Activated T-helper 2 cell treated with anti-CD3 and anti-CD28 coated beads, Interferon-gamma antibody, Interleukin-2, Interleukin-4, amounts not matched to agents 10 μg/mL and 5 μg/mL and 100 μg/mL, durations not matched to agents 14 hours and 24 hours and 36 hours (primary cell): ENCODE results near the gene PSMG4. TPM values are rescaled to one million over a fixed set of nuclear protein-coding genes. Genes with fewer than 3 reads are reported as not detected.
"Not testable (repeated sequence)": the region's sequence is repeated elsewhere in the genome, so short reads cannot be mapped to it uniquely, and the experiment has no call there.

Experiments used
- DNase-seq: peaks from one replicate; pipeline ENCODE4 v3.0.0; 2021; ENCODE audit warnings: low spot score
- H3K27ac Mint-ChIP-seq: one replicate; pipeline ENCODE4 v1.8.0; 2021; ENCODE audit warnings: mixed read lengths
- H3K27me3 Mint-ChIP-seq: one replicate; pipeline ENCODE4 v1.8.0; 2021; ENCODE audit warnings: low read depth, mixed read lengths
- H3K36me3 Mint-ChIP-seq: one replicate; pipeline ENCODE4 v1.8.0; 2021; ENCODE audit warnings: low read depth, mixed read lengths
- H3K4me1 Mint-ChIP-seq: one replicate; pipeline ENCODE4 v1.8.0; 2021; ENCODE audit warnings: low read depth, mixed read lengths
- H3K4me3 Mint-ChIP-seq: one replicate; pipeline ENCODE4 v1.8.0; 2021; ENCODE audit warnings: low read depth, mild to moderate bottlenecking, moderate library complexity, mixed read lengths
- H3K9me3 Mint-ChIP-seq: one replicate; pipeline ENCODE4 v1.8.0; 2021; ENCODE audit warnings: mixed read lengths
- intact Hi-C: fragments of 100-400 bp; cut with micrococcal nuclease; formaldehyde crosslinking; loops from one replicate; pipeline ENCODE4 v1.15.1; 2023
- total RNA-seq: library from RNA; stranded (reverse); gene quantifications from 2 replicates; pipeline ENCODE4 v1.2.3, GENCODE V29; 2022

The PSMG4 gene
- total RNA-seq, 1 donor from 2014 or later, result 30.9 TPM

DNA sequence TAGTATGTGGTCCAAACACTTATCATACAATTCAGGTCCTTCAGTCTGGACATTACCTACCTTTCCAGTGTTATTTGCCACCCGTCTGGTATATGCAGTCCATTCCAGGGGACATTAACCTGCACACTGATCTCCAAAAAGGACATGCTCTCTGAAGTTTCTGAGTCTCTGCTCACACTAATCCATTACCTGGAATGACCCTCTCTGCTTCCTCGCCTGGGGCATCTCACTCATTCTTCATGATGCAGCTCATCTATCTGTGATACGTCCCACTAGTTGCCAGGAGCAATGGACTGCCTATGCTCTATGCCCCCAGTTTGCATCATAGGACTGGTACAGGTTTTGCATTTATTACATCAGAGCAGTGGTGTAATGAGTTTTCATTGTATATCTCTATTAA, 25.4 kb upstream of the PSMG4 start:
- intact Hi-C loops, result loop anchor here (10.0 kb wide), 1 partner anchor 1839 kb away; no protein-coding TSS in a partner anchor
- DNase-seq, result no peak
- Mint-ChIP-seq H3K36me3 (peaks cover 3% of the 10 kb centered on the region), H3K9me3 (no peaks in the 10 kb centered on the region), H3K27ac (no peak overlapping the region), H3K27me3 (peaks cover 82% of the 10 kb centered on the region), H3K4me1 (peaks cover 22% of the 10 kb centered on the region), H3K4me3 (no peak overlapping the region)

DNA sequence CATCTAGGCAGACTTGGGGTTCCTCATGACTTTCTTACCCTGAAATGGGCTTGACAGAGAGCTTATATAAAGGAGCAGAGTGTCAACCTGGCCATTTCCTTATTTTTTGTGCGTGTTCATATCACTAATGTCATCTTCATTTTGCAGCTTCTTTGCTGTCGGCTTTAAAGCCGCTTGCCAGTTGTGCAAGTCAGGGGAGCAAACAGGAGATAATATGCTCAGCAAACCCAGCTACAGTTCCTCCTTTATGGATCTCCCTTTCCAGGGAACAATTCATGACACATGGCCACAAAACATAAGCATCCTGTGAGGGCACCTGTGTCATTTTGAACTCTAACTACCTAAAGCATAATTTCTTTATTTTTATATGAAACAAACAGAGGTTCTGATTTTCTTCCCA, 24.8 kb upstream of the PSMG4 start:
- intact Hi-C loops, result loop anchor here (10.0 kb wide), 1 partner anchor 1839 kb away; no protein-coding TSS in a partner anchor
- H3K36me3 Mint-ChIP-seq, result no peaks in the 10 kb centered on the region
- DNase-seq, result no peak
- H3K4me1 Mint-ChIP-seq, result peaks cover 19% of the 10 kb centered on the region
- no peaks in the 10 kb centered on the region for H3K9me3 Mint-ChIP-seq
- H3K27ac Mint-ChIP-seq, result no peak overlapping the region
- no peak overlapping the region for H3K4me3 Mint-ChIP-seq
- peaks cover 81% of the 10 kb centered on the region for H3K27me3 Mint-ChIP-seq

DNA sequence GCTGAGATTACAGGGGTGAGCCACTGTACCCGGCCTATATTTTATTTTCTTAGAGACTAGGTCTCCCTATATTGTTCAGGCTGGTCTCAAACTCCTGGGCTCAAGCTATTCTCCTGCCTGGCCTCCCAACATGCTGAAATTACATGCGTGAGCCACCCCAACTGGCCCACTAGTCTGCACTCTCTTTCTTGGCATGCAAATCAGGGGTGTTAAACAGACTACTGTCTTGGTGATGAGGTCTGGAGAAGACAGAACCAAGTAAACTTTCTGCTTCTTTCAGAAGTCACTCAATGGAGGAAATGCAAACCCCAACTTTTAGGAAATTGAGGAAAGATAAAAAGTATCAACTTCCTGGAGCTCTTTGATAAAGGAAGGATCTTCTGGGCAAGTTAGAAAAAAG, 23.3 kb upstream of the PSMG4 start:
- H3K36me3 Mint-ChIP-seq, result no peaks in the 10 kb centered on the region
- intact Hi-C loops, result loop anchor here (10.0 kb wide), 1 partner anchor 1841 kb away; no protein-coding TSS in a partner anchor
- H3K9me3 Mint-ChIP-seq, result no peaks in the 10 kb centered on the region
- no peak for DNase-seq
- peaks cover 8% of the 10 kb centered on the region for H3K4me1 Mint-ChIP-seq
- H3K4me3 Mint-ChIP-seq, result no peak overlapping the region
- no peak overlapping the region for H3K27ac Mint-ChIP-seq
- peaks cover 71% of the 10 kb centered on the region for H3K27me3 Mint-ChIP-seq

DNA sequence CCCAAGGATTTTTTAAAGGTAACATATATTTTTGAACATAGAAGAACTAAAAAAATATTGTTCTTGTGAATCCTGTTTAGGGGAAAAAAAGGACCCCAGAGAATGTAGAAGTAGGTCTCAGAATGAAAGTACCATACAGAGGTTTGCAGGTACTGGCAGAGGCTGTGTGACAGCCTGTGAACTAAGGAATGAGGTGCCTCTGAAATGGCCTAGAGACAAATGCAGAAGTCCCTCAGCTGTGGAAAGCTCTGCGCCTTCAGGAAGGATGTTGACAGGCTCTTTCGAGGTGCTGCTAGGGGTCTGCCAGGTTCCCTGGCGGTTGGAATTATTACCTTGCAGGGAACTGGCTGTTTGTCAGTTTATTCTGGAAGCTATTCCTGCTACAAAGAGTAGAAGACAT, 22.7 kb upstream of the PSMG4 start:
- DNase-seq, result no peak
- Mint-ChIP-seq H3K36me3 (no peaks in the 10 kb centered on the region), H3K27ac (no peak overlapping the region), H3K4me1 (peaks cover 5% of the 10 kb centered on the region), H3K4me3 (no peak overlapping the region), H3K27me3 (peaks cover 68% of the 10 kb centered on the region), H3K9me3 (no peaks in the 10 kb centered on the region)
- intact Hi-C loops, result loop anchor here (10.0 kb wide), 1 partner anchor 1841 kb away; no protein-coding TSS in a partner anchor

DNA sequence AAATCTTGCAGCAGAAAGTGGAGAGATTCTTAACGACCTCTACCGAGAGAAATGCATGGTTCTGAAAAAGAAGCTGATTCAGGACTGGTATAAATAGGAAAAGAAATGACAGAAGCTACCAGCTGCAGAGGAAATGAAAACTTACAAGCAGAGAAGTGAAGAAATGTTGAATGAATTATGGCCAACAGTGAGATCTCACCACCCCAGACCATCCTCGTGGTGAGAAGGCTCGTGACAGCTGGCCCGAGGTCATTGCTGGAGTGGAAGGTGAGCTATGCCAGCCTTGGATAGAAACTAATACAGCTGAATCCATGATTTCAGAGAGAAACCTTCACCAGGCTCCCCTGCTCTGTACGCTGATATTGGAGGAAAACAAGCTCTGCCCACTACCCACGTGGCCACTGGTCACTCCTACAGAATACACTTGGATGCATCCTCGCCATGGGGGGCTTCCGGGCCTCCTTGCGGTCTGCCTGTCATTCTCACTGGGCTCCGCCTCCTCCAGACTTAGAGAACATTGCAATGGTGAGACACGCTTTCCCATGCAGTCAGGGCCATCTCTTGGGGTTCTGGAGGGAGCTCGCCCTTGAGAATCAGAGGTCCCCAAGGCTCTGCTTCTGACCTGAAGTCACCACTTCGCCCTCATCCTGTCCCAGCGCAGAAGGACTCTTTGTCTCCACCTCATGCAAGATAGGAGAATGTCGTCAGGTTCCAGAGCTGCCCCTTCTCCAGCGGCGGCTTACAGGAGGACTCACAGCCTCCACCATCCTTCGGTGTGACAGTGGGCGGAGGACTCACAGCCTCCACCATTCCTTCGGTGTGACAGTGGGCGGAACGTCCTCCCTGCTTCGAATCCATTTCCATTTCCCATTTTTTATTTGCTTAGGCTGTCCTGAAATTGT, 20.7 kb upstream of the PSMG4 start:
- peaks cover 53% of the 10 kb centered on the region for H3K27me3 Mint-ChIP-seq
- H3K36me3 Mint-ChIP-seq, result no peaks in the 10 kb centered on the region
- no peaks in the 10 kb centered on the region for H3K4me1 Mint-ChIP-seq
- no peak overlapping the region for H3K27ac Mint-ChIP-seq
- no peak overlapping the region for H3K4me3 Mint-ChIP-seq
- H3K9me3 Mint-ChIP-seq, result no peaks in the 10 kb centered on the region
- intact Hi-C loops, result loop anchor here (10.0 kb wide), 1 partner anchor 1843 kb away; no protein-coding TSS in a partner anchor
- DNase-seq, result no peak

DNA sequence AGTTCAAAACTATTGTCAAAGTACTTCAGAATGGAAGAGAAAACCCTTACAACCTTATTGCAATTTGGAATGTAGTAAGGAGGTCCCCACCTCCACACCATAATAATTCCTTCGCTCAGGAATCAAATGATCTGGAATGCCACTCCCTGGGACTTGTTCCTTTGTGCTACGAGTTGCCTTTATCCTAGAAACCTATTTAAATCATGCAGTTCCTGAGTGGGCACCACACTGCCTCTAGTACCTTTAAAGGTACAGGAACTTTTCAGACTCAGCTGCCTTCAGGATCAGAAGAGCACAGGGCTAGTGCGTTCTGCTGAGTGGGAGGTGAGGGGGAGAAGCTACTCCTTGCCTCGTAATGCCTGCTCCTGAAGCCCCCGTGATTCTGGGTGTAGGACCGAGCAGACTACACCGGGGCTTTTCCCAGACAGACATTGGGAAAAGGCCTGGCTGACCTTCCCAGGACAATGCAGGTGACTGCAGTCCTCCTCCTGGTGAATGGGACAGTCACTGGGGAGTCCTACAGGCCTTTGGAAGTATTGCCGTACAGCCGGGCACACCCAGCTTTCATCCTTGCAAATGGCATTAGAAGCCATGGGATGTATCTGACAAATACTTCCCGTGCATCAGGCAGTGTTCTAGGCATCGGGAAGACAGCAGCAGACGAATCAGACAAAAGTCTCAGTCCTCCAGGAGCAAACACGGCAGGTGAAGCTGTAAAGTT, 19.5 kb upstream of the PSMG4 start:
- no peak overlapping the region for H3K27ac Mint-ChIP-seq
- no peak for DNase-seq
- peaks cover 48% of the 10 kb centered on the region for H3K27me3 Mint-ChIP-seq
- intact Hi-C loops, result loop anchor here (10.0 kb wide), 1 partner anchor 1844 kb away; no protein-coding TSS in a partner anchor
- H3K9me3 Mint-ChIP-seq, result no peaks in the 10 kb centered on the region
- H3K4me3 Mint-ChIP-seq, result no peak overlapping the region
- H3K4me1 Mint-ChIP-seq, result no peaks in the 10 kb centered on the region
- H3K36me3 Mint-ChIP-seq, result no peaks in the 10 kb centered on the region

DNA sequence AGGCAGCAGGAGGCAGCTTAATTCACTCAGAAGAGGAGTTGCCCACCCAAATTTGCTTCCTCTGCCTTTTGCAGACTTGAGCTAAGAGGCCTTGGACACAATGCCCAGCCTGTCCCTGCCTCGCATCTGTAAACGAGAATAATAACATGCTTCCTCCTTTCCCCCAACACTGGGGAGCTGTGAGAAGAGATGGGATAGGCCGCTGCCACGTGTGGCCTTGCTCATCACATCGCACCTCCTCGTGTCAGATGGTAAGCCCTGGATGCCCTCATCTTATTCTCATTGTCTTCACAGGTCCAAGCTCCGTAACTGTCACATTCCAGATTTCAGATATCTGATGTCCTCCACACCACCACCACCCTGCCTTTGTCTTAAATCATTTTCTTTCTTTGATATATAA, 18.2 kb upstream of the PSMG4 start:
- Mint-ChIP-seq H3K4me3 (no peak overlapping the region), H3K9me3 (no peaks in the 10 kb centered on the region)
- intact Hi-C loops, result no loop called here

DNA sequence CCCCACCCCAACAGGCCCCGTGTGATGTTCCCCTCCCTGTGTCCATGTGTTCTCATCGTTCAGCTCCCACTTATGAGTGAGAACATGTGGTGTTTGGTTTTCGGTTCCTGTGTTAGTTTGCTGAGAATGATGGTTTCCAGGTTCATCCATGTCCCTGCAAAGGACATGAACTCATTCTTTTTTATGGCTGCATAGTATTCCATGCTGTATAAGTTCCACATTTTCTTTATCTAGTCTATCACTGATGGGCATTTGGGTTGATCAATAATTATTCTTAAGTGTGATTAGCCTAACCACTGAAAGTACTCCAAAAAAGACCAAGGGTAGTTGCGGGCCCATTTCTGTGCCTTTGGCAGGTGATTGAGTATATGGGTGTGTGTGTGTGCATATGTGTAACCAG, 17.0 kb upstream of the PSMG4 start:
- peaks cover 40% of the 10 kb centered on the region for H3K27me3 Mint-ChIP-seq
- H3K36me3 Mint-ChIP-seq, DNase-seq, H3K4me1 Mint-ChIP-seq, intact Hi-C loops, H3K4me3 Mint-ChIP-seq, H3K9me3 Mint-ChIP-seq, H3K27ac Mint-ChIP-seq: not testable (repeated sequence)

More for the DNA sequence above, 18.2 kb upstream of the PSMG4 start:
- Mint-ChIP-seq H3K27ac (no peak overlapping the region), H3K4me1 (no peaks in the 10 kb centered on the region), H3K36me3 (no peaks in the 10 kb centered on the region), H3K27me3 (peaks cover 43% of the 10 kb centered on the region)
- DNase-seq, result no peak

DNA sequence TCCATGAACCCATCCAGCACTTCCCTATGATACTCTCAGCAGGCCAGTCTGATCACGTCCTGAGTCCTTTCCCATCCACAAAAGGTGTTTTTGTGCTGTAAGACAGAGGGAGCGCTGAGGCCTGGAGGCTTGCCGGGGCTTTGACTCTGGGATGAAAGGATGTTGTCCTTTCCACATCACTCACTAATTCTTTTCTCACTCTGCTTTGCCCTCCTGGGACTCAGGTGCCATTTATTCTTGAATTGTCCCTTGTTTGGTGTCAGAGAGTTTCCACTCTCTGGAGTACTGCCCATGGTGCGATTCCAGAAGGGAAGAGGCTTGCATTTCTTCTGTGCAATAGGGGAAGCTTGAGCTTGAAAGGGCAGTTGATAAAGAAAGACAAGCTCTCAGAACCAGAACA, 16.0 kb upstream of the PSMG4 start:
- H3K27me3 Mint-ChIP-seq, result peaks cover 37% of the 10 kb centered on the region
- DNase-seq, result no peak
- no peaks in the 10 kb centered on the region for H3K36me3 Mint-ChIP-seq
- H3K4me1 Mint-ChIP-seq, result no peaks in the 10 kb centered on the region
- intact Hi-C loops, result no loop called here
- no peaks in the 10 kb centered on the region for H3K9me3 Mint-ChIP-seq
- H3K4me3 Mint-ChIP-seq, result no peak overlapping the region
- H3K27ac Mint-ChIP-seq, result no peak overlapping the region

DNA sequence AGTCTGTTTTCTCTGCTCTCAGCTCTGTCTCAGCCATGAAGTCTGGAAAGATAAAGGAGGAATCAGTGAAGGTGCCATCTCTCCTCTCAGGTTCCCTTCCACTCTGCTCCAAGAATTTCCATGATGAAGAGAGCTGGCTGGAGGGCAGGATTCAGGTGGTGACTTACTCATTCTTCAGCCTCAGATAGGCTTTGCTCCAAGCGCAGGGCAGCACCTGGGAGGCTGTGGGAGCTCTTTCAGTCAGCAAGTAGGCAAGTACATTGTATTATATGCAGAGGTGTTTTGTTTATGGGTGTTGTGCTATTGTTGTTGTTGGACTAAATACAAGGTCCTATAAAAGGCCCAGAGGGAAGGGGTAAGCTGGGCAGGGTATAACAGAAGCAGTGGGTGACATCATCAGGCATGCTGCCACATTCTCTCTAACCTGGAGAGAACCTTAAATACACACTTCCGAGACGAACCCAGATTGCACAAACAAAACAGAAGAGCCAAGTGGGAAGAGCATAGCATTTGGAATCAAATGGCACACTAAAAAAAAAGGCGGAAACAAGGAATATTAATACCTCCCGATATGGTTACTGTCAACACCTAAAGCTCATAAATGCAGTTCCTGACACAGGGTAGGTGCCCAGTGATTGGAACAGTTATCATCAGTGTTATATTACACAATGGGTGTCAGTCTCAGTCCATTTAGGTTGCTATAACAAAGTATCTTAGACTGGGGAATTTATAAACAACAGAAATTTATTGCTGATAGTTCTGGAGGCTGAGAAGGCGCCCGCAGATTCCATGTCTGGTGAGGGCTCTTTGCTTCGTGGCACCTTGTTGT, 14.5 kb upstream of the PSMG4 start:
- H3K9me3 Mint-ChIP-seq, result no peaks in the 10 kb centered on the region
- H3K27me3 Mint-ChIP-seq, result peaks cover 41% of the 10 kb centered on the region
- no peak for DNase-seq
- intact Hi-C loops, result no loop called here
- H3K4me1 Mint-ChIP-seq, result no peaks in the 10 kb centered on the region
- H3K4me3 Mint-ChIP-seq, result no peak overlapping the region
- no peak overlapping the region for H3K27ac Mint-ChIP-seq
- H3K36me3 Mint-ChIP-seq, result no peaks in the 10 kb centered on the region

DNA sequence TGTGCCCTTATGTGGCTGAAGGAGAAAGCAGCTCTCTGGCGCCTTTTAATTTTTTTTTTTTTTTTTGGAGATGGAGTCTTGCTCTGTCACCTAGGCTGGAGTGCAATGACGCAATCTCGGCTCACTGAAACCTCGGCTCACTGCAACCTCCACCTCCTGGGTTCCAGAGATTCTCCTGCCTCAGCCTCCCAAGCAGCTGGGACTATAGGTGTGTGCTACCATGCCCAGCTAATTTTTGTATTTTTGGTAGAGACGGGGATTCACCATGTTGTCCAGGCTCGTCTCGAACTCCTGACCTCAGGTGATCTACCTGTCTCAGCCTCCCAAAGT, 13.9 kb upstream of the PSMG4 start:
- H3K4me3 Mint-ChIP-seq, result not testable (repeated sequence)

DNA sequence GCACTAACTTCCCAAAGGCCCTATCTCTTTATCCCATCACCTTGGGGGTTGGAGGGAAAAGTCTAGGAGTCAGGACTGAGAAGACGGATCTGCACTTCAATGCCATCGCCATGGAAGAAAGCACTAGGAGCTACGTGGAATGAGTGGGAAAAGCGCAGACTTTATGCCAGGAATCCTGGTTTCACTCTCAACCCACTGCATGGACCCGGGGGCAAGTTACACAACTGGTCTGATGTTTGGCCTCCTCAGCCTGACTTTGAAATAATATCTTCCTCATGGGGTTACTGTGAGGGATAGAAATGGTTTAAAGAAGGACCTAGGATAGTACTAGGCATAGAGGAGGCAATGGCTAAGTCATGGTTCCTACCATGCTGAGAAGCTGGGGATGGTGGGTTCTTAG, 13.5 kb upstream of the PSMG4 start:
- Mint-ChIP-seq H3K4me3 (no peak overlapping the region), H3K27me3 (peaks cover 47% of the 10 kb centered on the region), H3K4me1 (no peaks in the 10 kb centered on the region), H3K36me3 (no peaks in the 10 kb centered on the region), H3K9me3 (no peaks in the 10 kb centered on the region), H3K27ac (no peak overlapping the region)
- intact Hi-C loops, result no loop called here
- DNase-seq, result no peak

More for the DNA sequence above, 13.9 kb upstream of the PSMG4 start:
- intact Hi-C loops, DNase-seq, H3K9me3 Mint-ChIP-seq, H3K27ac Mint-ChIP-seq, H3K4me1 Mint-ChIP-seq, H3K36me3 Mint-ChIP-seq: not testable (repeated sequence)
- peaks cover 47% of the 10 kb centered on the region for H3K27me3 Mint-ChIP-seq
